Neural crest cell (in vitro differentiated cells): ENCODE results near the gene SYNPO2. TPM values are rescaled to one million over a fixed set of nuclear protein-coding genes. Genes with fewer than 3 reads are reported as not detected.
"Not testable (repeated sequence)": the region's sequence is repeated elsewhere in the genome, so short reads cannot be mapped to it uniquely, and the experiment has no call there.

ENCODE experiments used
- DNase-seq: peaks from one replicate; pipeline ENCODE4 v3.0.0; 2021; ENCODE audit warnings: low read depth, mixed read lengths, low spot score
- H3K27ac Mint-ChIP-seq: one replicate; pipeline ENCODE4 v1.8.0; 2021; ENCODE audit warnings: mild to moderate bottlenecking, mixed read lengths; ENCODE audit not compliant: unreplicated experiment
- H3K27me3 Mint-ChIP-seq: 2 replicates; pipeline ENCODE4 v1.8.0; 2021; ENCODE audit warnings: low read depth, mild to moderate bottlenecking, mixed read lengths
- H3K36me3 Mint-ChIP-seq: 2 replicates; pipeline ENCODE4 v1.8.0; 2021; ENCODE audit warnings: low read depth, mild to moderate bottlenecking, mixed read lengths
- H3K4me1 Mint-ChIP-seq: 2 replicates; pipeline ENCODE4 v1.8.0; 2021; ENCODE audit warnings: mixed read lengths
- H3K4me3 Mint-ChIP-seq: one replicate; pipeline ENCODE4 v1.8.0; 2021; ENCODE audit warnings: mild to moderate bottlenecking, mixed read lengths
- H3K9me3 Mint-ChIP-seq: 2 replicates; pipeline ENCODE4 v1.8.0; 2021; ENCODE audit warnings: mixed read lengths
- total RNA-seq: library from RNA; stranded (reverse); gene quantifications from 2 replicates; pipeline ENCODE4 v1.2.1, GENCODE V29; 2021
- TF ChIP-seq, protein P1 (sequence below): fragments of 200-600 bp; sonication (generic); conservative IDR thresholded peaks from 2 replicates; pipeline ENCODE4 v1.5.0; 2021; ENCODE audit warnings: antibody characterized with exemption, mild to moderate bottlenecking

The SYNPO2 gene
- total RNA-seq, 1 donor from 2014 or later, result 0.07 TPM

- no peak for DNase-seq
- H3K27ac Mint-ChIP-seq, result no peak overlapping the region
- no peaks in the 10 kb centered on the region for H3K9me3 Mint-ChIP-seq
- H3K4me3 Mint-ChIP-seq, result no peak overlapping the region
- H3K36me3 Mint-ChIP-seq, result no peaks in the 10 kb centered on the region
- TF ChIP-seq, protein P1, sequence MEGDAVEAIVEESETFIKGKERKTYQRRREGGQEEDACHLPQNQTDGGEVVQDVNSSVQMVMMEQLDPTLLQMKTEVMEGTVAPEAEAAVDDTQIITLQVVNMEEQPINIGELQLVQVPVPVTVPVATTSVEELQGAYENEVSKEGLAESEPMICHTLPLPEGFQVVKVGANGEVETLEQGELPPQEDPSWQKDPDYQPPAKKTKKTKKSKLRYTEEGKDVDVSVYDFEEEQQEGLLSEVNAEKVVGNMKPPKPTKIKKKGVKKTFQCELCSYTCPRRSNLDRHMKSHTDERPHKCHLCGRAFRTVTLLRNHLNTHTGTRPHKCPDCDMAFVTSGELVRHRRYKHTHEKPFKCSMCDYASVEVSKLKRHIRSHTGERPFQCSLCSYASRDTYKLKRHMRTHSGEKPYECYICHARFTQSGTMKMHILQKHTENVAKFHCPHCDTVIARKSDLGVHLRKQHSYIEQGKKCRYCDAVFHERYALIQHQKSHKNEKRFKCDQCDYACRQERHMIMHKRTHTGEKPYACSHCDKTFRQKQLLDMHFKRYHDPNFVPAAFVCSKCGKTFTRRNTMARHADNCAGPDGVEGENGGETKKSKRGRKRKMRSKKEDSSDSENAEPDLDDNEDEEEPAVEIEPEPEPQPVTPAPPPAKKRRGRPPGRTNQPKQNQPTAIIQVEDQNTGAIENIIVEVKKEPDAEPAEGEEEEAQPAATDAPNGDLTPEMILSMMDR, result no peak
- peaks cover 14% of the 10 kb centered on the region for H3K27me3 Mint-ChIP-seq
- no peaks in the 10 kb centered on the region for H3K4me1 Mint-ChIP-seq
Measured at GRCh38 chr4:118999919-119000318, 111.3 kb downstream of the SYNPO2 start.

GRCh38 chr4:119000400-119000799 lies 111.7 kb downstream of the SYNPO2 start:
- no peak for DNase-seq
- H3K4me1 Mint-ChIP-seq, result no peaks in the 10 kb centered on the region
- no peak overlapping the region for H3K27ac Mint-ChIP-seq
- peaks cover 14% of the 10 kb centered on the region for H3K27me3 Mint-ChIP-seq
- H3K9me3 Mint-ChIP-seq, result no peaks in the 10 kb centered on the region
- no peak overlapping the region for H3K4me3 Mint-ChIP-seq
- no peaks in the 10 kb centered on the region for H3K36me3 Mint-ChIP-seq
- TF ChIP-seq, protein P1, result no peak

DNA sequence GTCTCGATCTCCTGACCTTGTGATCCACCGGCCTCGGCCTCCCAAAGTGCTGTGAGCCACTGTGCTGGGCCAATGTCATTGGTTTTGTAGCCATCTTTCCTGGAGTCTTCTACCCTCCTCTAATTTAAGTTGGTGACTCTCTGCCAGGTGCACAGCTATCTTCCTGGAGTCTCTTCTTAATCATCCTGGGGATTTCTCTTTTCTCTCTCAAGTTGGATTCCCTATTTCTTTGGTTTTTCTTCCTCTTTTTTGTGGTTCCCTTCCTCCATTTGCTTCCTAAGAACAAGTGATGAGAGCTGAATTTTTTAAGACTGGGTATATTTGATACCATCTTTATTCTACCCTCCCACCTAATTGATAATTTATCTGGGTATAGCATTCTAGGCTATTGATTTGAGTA lies 113.8 kb downstream of the SYNPO2 start:
- no peaks in the 10 kb centered on the region for H3K36me3 Mint-ChIP-seq
- TF ChIP-seq, protein P1, result no peak

GRCh38 chr4:119003001-119003400 lies 114.3 kb downstream of the SYNPO2 start:
- not testable (repeated sequence) for H3K36me3 Mint-ChIP-seq, H3K27ac Mint-ChIP-seq, H3K4me3 Mint-ChIP-seq, H3K4me1 Mint-ChIP-seq, DNase-seq, H3K9me3 Mint-ChIP-seq
- H3K27me3 Mint-ChIP-seq, result peaks cover 14% of the 10 kb centered on the region

More for the DNA sequence above, 113.8 kb downstream of the SYNPO2 start:
- Mint-ChIP-seq H3K9me3 (no peaks in the 10 kb centered on the region), H3K4me3 (no peak overlapping the region), H3K27ac (no peak overlapping the region), H3K27me3 (peaks cover 14% of the 10 kb centered on the region), H3K4me1 (no peaks in the 10 kb centered on the region)
- DNase-seq, result no peak

- Mint-ChIP-seq H3K4me3 (no peak overlapping the region), H3K4me1 (no peaks in the 10 kb centered on the region), H3K27ac (no peak overlapping the region), H3K36me3 (no peaks in the 10 kb centered on the region), H3K9me3 (no peaks in the 10 kb centered on the region), H3K27me3 (peaks cover 7% of the 10 kb centered on the region)
- no peak for DNase-seq
- TF ChIP-seq, protein P1, result no peak
Measured at GRCh38 chr4:119005928-119006460, 117.3 kb downstream of the SYNPO2 start.

- DNase-seq, result no peak
- Mint-ChIP-seq H3K4me3 (no peak overlapping the region), H3K9me3 (no peaks in the 10 kb centered on the region), H3K27me3 (peaks cover 4% of the 10 kb centered on the region), H3K36me3 (no peaks in the 10 kb centered on the region), H3K4me1 (no peaks in the 10 kb centered on the region), H3K27ac (no peak overlapping the region)
- TF ChIP-seq, protein P1, result no peak
Measured at GRCh38 chr4:119008761-119009160, 120.1 kb downstream of the SYNPO2 start.

DNA sequence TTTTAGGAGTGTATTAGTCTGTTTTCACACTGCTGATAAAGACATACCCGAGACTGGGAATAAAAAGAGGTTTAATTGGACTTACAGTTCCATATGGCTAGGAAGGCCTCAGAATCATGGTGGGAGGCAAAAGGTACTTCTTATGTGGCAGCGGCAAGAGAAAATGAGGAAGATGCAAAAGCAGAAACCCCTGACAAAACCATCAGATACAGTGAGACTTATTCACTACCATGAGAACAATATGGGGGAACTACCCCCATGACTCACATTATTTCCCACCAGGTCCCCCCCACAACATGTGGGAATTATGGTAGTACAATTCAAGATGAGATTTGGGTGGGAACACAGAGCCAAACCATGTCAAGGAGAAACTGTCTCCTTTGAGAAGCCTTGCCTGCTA lies 121.6 kb downstream of the SYNPO2 start:
- not testable (repeated sequence) for H3K4me3 Mint-ChIP-seq, H3K27ac Mint-ChIP-seq, H3K4me1 Mint-ChIP-seq, H3K27me3 Mint-ChIP-seq, DNase-seq, H3K9me3 Mint-ChIP-seq, H3K36me3 Mint-ChIP-seq
